AG10803 (cell line): ENCODE measurements around the gene AMOTL2.
A peak's percentile ranks its signal among the peaks of the same experiment; 100 is the strongest.

Experiments used
- DNase-seq: peaks from one replicate; pipeline ENCODE4 v3.0.0; 2010; ENCODE audit warnings: low read depth
- H3K4me3 ChIP-seq: 2 replicates; pipeline ENCODE4 v1.5.1; 2011; ENCODE audit warnings: mild to moderate bottlenecking, low read length, control low read depth
- CTCF ChIP-seq: conservative IDR thresholded peaks from 2 replicates; pipeline ENCODE4 v1.5.1; 2011; ENCODE audit warnings: mild to moderate bottlenecking, low read length, control low read depth, inconsistent platforms

Gene AMOTL2

GRCh38 chr3:134356411-134357040, 17.7 kb downstream of the AMOTL2 start:
- DNase-seq = peak; percentile 24
- no peak for TF ChIP-seq CTCF
- no peak overlapping the region for H3K4me3 ChIP-seq

GRCh38 chr3:134355416-134355815, 18.8 kb downstream of the AMOTL2 start:
- peak; percentile 32 for DNase-seq
- H3K4me3 ChIP-seq = no peak overlapping the region
- TF ChIP-seq CTCF = no peak

DNA sequence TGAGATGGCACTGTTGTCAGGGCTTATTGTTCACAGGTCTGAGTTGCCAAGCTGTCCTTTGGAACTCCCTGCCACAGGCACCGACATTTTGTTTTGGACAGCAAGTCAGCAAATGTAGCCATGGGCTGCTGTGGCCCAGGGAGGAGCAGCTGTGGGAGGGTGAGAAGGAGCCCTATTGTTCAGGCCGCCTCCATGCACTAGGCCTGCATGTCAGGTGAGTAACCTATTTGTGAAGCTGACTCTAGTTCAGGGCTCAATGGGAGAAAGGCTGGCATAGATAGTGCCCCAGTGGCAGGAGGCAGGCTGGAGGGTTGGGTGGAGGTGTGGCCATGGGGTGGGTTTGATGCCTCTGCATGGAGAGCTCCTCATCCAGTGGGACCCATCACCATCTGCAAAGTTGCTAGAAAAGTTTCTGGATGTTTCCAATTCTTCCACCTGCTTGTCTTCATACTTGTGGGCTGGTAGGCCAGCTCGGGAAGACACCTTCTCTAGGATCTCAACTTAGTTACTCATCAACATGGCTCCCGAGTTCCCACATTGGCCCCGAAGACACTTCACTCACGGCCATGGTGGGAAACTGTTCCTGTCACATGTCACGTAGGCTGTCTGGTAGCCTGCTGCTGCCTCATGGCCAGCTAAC, 19.5 kb downstream of the AMOTL2 start:
- TF ChIP-seq CTCF = no peak
- H3K4me3 ChIP-seq = no peak overlapping the region
- peak; percentile 59 for DNase-seq

DNA sequence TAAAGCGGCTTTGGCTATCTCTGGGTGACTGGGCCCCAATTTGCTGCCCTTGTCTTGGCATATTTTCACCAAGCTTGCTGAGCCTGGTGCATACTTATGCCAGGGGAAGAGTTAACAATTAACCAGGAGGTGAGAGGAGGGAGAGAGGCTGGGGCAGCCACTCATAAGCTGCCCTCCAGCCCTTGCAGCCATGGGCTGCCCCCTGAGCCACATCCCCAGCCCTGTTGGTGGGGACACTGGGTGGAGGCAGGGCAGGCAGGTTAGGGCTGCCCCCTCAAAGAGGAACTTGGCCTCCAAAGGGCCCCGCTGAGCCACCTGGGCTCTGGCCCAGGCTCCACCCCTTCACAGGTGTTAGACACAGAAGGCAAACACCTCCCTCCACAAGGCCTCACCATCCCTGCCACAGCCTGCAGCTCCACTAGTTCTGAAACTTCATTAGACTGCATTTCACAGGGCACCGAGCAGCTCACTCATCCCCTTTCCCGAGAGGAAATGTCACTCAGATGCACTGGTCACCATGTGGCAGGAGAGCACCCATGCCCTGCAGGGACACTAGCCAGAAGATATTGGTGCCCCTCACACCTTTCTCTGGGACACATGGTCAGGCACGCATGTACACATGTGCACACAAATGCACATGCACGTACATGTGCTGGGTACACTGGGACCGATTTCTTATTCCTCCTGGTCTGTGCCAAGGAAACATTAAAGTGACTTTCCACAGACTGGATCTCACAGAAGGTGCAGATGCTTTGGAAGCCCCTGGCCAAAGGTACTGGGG, 20.2 kb downstream of the AMOTL2 start:
- no peak overlapping the region for H3K4me3 ChIP-seq
- TF ChIP-seq CTCF = no peak
- DNase-seq = peak; percentile 52

GRCh38 chr3:134353171-134353825, 20.9 kb downstream of the AMOTL2 start:
- peak; percentile 60 for DNase-seq
- H3K4me3 ChIP-seq = no peak overlapping the region
- TF ChIP-seq CTCF = no peak

- no peak for TF ChIP-seq CTCF
- peak; percentile 75 for DNase-seq
- no peak overlapping the region for H3K4me3 ChIP-seq
Observed at GRCh38 chr3:134352031-134352671, 22.1 kb downstream of the AMOTL2 start.
